ENCODE data around the gene TMEM151B. TPM values are rescaled to one million over a fixed set of nuclear protein-coding genes. Genes with fewer than 3 reads are reported as not detected.

TMEM151B gene
- total RNA-seq, 1 experiment from 2014 or later = not detected

- H3K9ac ChIP-seq (ENCODE audit: low read length) = peak overlapping the region; percentile 41; the same call in 1 of the 2 replicates
- POLR2A ChIA-PET = interaction anchor here (0.5 to 4.5 kb wide), 2 partner anchors 26 to 101 kb away, joined by 4 to 22 read pairs; partner anchors contain the start of gene HSP90AB1
- no peaks in the 10 kb centered on the region for H3K27me3 ChIP-seq (ENCODE audit: insufficient read depth, low read length)
- H3K4me1 ChIP-seq (ENCODE audit: control insufficient read depth in 1 of 2, insufficient read depth in 2 of 2, low read length in 2 of 2) = peaks cover 45 to 65% of the 10 kb centered on the region in 2 experiments
- no peak for DNase-seq (ENCODE audit: low read depth, low spot score)
- no peak overlapping the region for H2AFZ ChIP-seq (ENCODE audit: low read depth, low read length, poor library complexity, severe bottlenecking)
- H3K36me3 ChIP-seq (ENCODE audit: control insufficient read depth in 1 of 2, insufficient read depth in 2 of 2, low read length in 2 of 2) = peaks cover 0 to 2% of the 10 kb centered on the region in 2 experiments; a peak in 1 of 4 replicates
- peaks cover 24% of the 10 kb centered on the region for H3K79me2 ChIP-seq (ENCODE audit: insufficient read depth, low read length)
- RAD21 ChIA-PET (ENCODE audit: low non-redundant PET in 1 of 2, low total read pairs in 2 of 2, uncharacterized antibody in 2 of 2, unreplicated experiment in 2 of 2) = no interaction called here
- CTCF ChIA-PET = interaction anchor here (1.0 to 2.7 kb wide), 7 partner anchors 8 to 48 kb away, joined by 4 to 8 read pairs (median 6); no protein-coding TSS in a partner anchor
- H4K20me1 ChIP-seq (ENCODE audit: insufficient read depth) = no peaks in the 10 kb centered on the region
- H3K9me3 ChIP-seq (ENCODE audit: control insufficient read depth in 1 of 2, insufficient read depth in 1 of 2, low read depth in 1 of 2, low read length in 2 of 2) = no peaks in the 10 kb centered on the region
- BruUV-seq (replicated peaks) = no TSS peak
- H3K4me2 ChIP-seq (ENCODE audit: low read length) = peak overlapping the region; percentile 59
- intact Hi-C loops (cut with micrococcal nuclease) = no loop called here
- no peak for TF ChIP-seq TCF7L2 (IDR thresholded peaks at IDR 0.05; ENCODE audit: borderline replicate concordance, extremely low read depth, insufficient read depth, insufficient read length)
- TF ChIP-seq CTCF (IDR thresholded peaks at IDR 0.05 in 2 of 3, conservative IDR thresholded peaks at IDR 0.05 in 1 of 3; ENCODE audit: borderline replicate concordance in 1 of 3, insufficient read depth in 1 of 3, low read depth in 2 of 3, low read length in 2 of 3) = no peak
- no peak for TF ChIP-seq ZBTB33 (IDR thresholded peaks at IDR 0.05; ENCODE audit: extremely low read depth, insufficient replicate concordance, low read length)
- no peak for TF ChIP-seq SP1 (IDR thresholded peaks at IDR 0.05; ENCODE audit: low read depth)
- TF ChIP-seq SIN3A (IDR thresholded peaks at IDR 0.05; ENCODE audit: low read depth) = no peak
- no peak for TF ChIP-seq SRF (IDR thresholded peaks at IDR 0.05; ENCODE audit: low read depth)
- no peaks in the 10 kb centered on the region for H3K9me2 ChIP-seq (ENCODE audit: insufficient read depth)
- peak overlapping the region; percentile 41 for H3K27ac ChIP-seq (ENCODE audit: low read depth, low read length)
- ATAC-seq = no peak
- H3K4me3 ChIP-seq (replicated peaks in 1 of 2; ENCODE audit: low read depth in 1 of 2, low read length in 2 of 2) = no peak overlapping the region
Observed at GRCh38 chr6:44220913-44221290, 49.3 kb upstream of the TMEM151B start.

Data from HCT116 (cell line).